Iris pigment epithelial cell (primary cell): ENCODE results near the gene IL31RA.
A peak's percentile ranks its signal among the peaks of the same experiment; 100 is the strongest.
"Not testable (repeated sequence)": the region's sequence is repeated elsewhere in the genome, so short reads cannot be mapped to it uniquely, and the experiment has no call there.

Experiments used
- DNase-seq: peaks from one replicate; pipeline ENCODE4 v3.0.0-alpha.2; 2011; ENCODE audit warnings: low read depth

Gene IL31RA

GRCh38 chr5:55925712-55926111 is 74.6 kb downstream of the IL31RA start:
- DNase-seq: no peak

DNA sequence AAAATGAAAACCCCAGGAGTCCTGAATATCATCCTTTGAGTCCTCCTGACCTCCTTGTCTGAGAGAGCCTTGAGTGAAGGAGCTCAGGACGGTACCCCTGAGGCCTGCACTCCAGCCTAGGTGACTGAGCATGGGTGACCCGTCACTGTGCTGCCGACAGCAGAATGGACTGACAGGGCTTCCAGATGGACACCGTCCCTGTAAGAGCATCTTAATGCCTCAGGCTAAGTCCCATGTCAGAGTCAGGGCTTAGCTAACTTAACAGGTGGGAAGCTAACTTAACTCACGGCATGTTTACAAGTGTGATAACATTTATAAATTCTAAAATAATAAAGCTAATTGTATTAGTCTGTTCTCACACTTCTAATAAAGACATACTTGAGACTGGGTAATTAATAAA is 75.3 kb downstream of the IL31RA start:
- DNase-seq: no peak

- DNase-seq: no peak
Observed at GRCh38 chr5:55927861-55928655, 76.9 kb downstream of the IL31RA start.

DNA sequence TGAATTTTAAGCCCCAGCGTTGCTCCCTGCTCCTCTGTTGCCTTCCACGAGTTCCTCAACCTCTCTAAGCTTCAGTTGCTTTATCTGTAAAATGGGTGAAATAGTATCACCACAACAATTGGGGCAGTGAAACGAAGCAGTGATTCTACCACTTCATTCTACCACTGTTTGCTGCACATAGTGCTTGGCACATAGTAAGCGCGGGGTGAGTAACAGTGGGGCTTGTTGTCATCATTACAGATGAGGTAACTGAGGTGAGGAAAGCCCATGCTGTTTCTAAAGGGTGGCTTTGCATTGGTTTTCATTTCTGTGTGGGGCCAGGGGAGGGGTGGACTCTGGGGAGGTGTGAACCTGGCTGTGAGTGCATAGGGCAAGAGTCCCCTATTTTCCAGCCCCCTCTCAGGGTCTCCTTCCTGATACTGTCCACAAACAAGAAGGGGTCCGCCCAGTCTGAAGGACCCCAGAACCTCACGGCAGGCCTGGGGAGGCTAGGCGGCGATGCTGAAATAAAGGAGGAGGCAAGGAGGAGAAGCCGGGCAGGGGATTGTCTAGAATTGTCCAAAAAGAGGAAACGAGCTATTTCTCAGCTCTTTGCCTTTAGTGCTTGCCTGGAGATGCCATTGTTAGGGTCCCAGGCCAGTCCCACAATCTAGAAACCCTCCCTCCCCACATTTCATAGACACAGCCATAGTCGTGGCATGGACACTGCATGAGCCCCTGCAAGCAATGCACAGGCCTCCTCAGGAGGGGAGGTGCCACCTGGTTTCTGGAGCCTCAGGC is 78.1 kb downstream of the IL31RA start:
- no peak for DNase-seq

- no peak for DNase-seq
Observed at GRCh38 chr5:55932700-55933099, 81.5 kb downstream of the IL31RA start.

DNA sequence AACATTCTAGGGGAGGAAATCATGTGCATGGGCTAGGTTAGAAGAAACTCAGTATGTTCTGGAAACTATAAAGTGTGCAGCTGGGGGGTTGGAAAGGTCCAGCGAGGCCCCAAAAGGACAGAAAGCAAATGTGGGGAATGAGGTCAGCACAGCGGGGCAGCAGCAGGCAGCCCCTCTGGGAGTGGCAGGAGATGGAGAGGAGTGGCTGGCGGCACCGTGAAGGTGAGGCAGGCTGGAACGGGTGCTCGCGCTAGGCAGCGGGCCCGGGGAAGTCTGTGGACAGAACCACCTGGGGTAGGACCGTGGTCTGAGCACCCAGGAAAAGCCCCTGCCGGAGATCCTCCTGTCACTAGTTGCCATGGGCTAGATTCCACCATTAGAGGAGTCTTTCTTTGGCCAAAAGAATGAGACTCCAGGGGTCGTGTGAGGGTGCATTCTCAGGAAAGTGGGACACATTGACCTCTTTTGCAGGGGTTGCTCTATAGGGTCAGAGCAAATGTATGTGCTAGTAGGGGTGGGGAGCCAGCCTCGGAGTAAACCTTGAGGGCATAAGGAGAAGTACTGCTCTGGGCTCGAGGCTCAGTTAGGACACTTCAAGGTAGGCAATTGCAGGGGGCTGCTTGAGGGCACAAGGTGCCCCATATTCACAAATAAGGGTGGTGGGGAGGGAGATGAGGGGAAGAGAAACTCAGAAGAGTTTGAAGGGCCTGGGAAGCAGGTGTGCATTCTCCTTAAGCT is 82.4 kb downstream of the IL31RA start:
- DNase-seq: no peak

GRCh38 chr5:55934115-55934613 is 83.0 kb downstream of the IL31RA start:
- DNase-seq: peak; percentile 13

DNA sequence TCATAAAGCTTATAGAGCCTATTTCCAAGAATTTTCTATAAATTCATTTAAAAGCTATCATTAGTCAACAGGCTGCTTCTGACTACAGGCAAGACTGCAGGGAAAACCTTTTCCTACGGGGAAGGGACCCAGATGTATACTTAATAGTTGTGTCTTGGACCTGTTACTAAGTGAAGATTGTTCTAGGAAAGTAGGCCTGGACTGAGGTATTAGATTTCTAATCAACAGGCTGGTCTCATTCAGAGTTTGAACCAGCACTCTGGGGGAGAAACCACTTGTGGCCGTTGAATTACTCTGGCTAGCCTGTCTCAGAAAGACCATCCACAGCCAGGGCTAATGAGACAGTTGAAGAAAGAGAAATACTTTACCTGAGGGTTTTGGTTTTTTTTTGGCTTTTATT is 83.6 kb downstream of the IL31RA start:
- no peak for DNase-seq

GRCh38 chr5:55935371-55935770 is 84.2 kb downstream of the IL31RA start:
- no peak for DNase-seq

DNA sequence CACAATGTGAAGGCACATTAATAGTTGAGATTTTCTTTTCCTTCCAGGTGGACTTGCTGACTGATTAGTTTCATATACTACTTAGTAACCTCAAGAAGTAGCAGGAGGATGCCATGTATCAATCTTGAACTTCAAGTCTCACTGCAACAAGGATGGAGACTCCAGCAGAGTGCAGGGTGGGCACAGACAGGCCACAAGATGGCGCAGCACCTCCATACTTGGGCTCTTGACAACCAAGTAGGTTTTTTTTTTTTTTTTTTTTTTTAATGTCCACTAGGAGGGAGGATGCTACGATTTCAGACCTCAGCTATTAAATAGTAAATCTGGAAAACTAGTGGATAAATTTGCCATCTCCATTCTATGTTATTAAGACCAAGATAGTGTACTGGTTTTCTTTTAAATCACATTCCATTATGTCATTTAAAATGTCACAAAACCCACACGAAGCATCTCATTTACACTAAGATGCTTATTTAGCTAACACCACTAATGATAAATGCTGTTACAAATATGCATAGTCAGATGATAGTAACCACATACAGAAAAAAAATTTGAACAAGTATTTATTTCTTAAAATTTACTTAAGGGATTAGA is 85.0 kb downstream of the IL31RA start:
- peak; percentile 85 for DNase-seq

GRCh38 chr5:55937598-55937997 is 86.4 kb downstream of the IL31RA start:
- not testable (repeated sequence) for DNase-seq

GRCh38 chr5:55941154-55941553 is 90.0 kb downstream of the IL31RA start:
- not testable (repeated sequence) for DNase-seq

- DNase-seq: no peak
Observed at GRCh38 chr5:55959208-55959607, 108.1 kb downstream of the IL31RA start.

- DNase-seq: no peak
Observed at GRCh38 chr5:55960779-55961178, 109.6 kb downstream of the IL31RA start.

- DNase-seq: no peak
Observed at GRCh38 chr5:55965525-55965924, 114.4 kb downstream of the IL31RA start.

DNA sequence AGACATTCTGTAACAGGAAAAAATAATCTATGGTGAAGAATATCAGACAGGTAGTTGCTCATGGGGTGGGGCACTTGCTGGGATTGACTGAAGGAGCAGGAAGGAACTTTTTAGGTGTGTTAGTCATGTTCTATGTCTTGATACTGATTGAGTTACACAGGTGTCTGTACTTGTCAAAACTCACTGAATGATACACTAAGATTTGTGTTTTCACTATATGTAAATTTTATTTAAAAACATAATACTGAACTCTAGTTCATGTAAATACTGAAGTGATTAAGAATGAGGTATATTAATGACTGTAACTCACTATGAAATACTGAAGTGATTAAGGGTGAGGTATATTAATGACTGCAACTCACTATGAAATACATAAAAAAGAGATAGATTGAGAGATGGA is 115.1 kb downstream of the IL31RA start:
- DNase-seq: no peak

GRCh38 chr5:55969956-55970355 is 118.8 kb downstream of the IL31RA start:
- peak; percentile 60 for DNase-seq
